HEK293T (cell line): ENCODE data around the gene C5orf34.

Experiments used
- CTCF ChIA-PET: fragments of 350-600 bp; formaldehyde crosslinking; extraction: SDS; loops from one replicate; lab custom pipeline; 2021; ENCODE audit warnings: antibody characterized with exemption, inconsistent platforms; lab: Yijun Ruan, JAX
- POLR2A ChIA-PET: fragments of 350-600 bp; formaldehyde crosslinking; extraction: SDS; loops from one replicate; lab custom pipeline; 2020; ENCODE audit warnings: antibody characterized with exemption, inconsistent platforms; lab: Yijun Ruan, JAX
- DNase-seq: peaks from one replicate; pipeline ENCODE4 v3.0.0; 2012; ENCODE audit warnings: mixed read lengths; ENCODE audit errors: extremely low spot score
- ARNT ChIP-seq: fragments of 450-650 bp; IDR thresholded peaks from 2 replicates; pipeline ENCODE4 v1.6.1; 2017; ENCODE audit warnings: mild to moderate bottlenecking
- BHLHE40 ChIP-seq: fragments of 450-650 bp; IDR thresholded peaks from 2 replicates; pipeline ENCODE4 v1.6.1; 2016; ENCODE audit warnings: mild to moderate bottlenecking, moderate library complexity, borderline replicate concordance
- CTBP1 ChIP-seq: fragments of 450-650 bp; IDR thresholded peaks from 2 replicates; pipeline ENCODE4 v1.6.1; 2016; ENCODE audit warnings: borderline replicate concordance
- ELF4 ChIP-seq: fragments of 450-650 bp; IDR thresholded peaks from 2 replicates; pipeline ENCODE4 v1.6.1; 2017; ENCODE audit warnings: antibody characterized with exemption
- FOXA1 ChIP-seq: fragments of 450-650 bp; IDR thresholded peaks from 2 replicates; pipeline ENCODE4 v1.6.1; 2016; ENCODE audit warnings: mild to moderate bottlenecking
- FOXK2 ChIP-seq: fragments of 450-650 bp; IDR thresholded peaks from 2 replicates; pipeline ENCODE4 v1.6.1; 2016; ENCODE audit warnings: mild to moderate bottlenecking
- FOXM1 ChIP-seq: fragments of 450-650 bp; IDR thresholded peaks from 2 replicates; pipeline ENCODE4 v1.6.1; 2017; ENCODE audit warnings: mild to moderate bottlenecking, borderline replicate concordance
- HDGF ChIP-seq: fragments of 450-650 bp; IDR thresholded peaks from 2 replicates; pipeline ENCODE4 v1.6.1; 2017; ENCODE audit warnings: antibody characterized with exemption, borderline replicate concordance
- L3MBTL2 ChIP-seq: fragments of 450-650 bp; conservative IDR thresholded peaks from 2 replicates; pipeline ENCODE4 v1.6.1; 2016; ENCODE audit warnings: mild to moderate bottlenecking
- LEF1 ChIP-seq: fragments of 450-650 bp; IDR thresholded peaks from 2 replicates; pipeline ENCODE4 v1.6.1; 2017; ENCODE audit warnings: mild to moderate bottlenecking, borderline replicate concordance
- NFRKB ChIP-seq: fragments of 450-650 bp; IDR thresholded peaks from 2 replicates; pipeline ENCODE4 v1.6.1; 2016; ENCODE audit warnings: mild to moderate bottlenecking, moderate library complexity
- SP1 ChIP-seq: fragments of 450-650 bp; IDR thresholded peaks from 2 replicates; pipeline ENCODE4 v1.6.1; 2017
- SUZ12 ChIP-seq: fragments of 450-650 bp; IDR thresholded peaks from 2 replicates; pipeline ENCODE4 v1.6.1; 2016; ENCODE audit warnings: mild to moderate bottlenecking
- TARDBP ChIP-seq: fragments of 450-650 bp; IDR thresholded peaks from 2 replicates; pipeline ENCODE4 v1.6.1; 2016
- ZNF384 ChIP-seq: fragments of 450-650 bp; IDR thresholded peaks from 2 replicates; pipeline ENCODE4 v1.6.1; 2016
- TF ChIP-seq, protein P1 (sequence below): fragments of 450-650 bp; IDR thresholded peaks from 2 replicates; pipeline ENCODE4 v1.6.1; 2016

The C5orf34 gene

DNA sequence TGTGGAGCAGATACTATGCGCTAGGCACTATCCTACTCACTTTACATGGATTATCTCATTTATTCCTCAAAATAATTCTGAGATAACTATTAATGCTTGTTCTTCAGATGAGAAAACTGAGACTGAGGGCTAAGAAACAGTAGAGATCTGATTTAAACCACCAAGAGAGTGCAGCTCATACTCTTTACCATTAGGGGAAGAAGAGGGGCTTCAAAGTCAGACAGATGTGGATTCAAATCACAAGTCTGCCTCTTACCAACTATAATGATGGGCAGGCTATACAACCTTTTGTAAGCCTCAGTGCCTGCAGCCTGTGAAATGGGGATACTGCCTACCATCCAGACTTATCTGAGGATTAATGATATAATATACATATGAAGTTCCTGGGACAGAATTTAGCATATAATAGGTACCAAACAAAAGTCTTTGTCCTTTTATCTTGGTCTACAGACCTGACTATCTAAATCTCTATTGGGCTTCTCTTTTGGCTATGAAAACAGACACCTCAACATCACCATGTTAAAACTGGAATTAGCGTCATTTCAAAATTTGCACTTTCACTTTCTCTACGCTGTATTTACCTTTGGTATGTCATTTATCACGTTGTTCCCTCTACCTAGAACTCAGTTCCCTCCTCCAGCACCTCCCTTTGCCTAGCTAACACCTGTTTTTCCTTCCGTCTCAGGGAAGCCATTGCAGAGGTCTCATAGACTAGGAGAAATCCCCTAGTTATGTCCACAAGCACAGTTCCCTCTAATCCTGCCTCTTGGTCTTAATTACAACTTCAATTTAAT is 17.4 kb downstream of the C5orf34 start:
- no peak for DNase-seq
- TF ChIP-seq TARDBP (no peak), FOXA1 (no peak), FOXK2 (no peak), ARNT (no peak), LEF1 (no peak)
- ChIA-PET CTCF (no interaction called here), POLR2A (interaction anchor here (1.2 to 5.9 kb wide), 3 partner anchors 13 to 18 kb away, joined by 3 to 35 read pairs (median 7); partner anchors contain the start of genes C5orf34 and TMEM267)

DNA sequence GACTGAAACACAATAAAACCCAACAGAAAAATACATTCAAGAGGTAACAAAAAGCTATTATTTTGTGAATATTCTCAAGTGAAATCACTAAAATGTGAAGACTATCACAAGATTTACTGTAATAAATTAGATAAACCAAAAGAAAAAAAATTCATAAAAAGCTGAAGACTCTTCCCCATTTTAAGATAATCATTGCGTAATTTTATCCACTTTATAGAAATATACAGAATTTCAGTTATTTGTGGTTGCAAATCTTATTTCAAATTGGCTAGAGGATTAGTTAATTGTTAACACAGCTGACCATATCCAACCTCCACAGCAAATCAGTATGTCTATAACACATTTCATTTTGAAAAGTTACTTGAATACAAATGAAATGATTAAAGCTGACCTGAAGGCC is 23.6 kb downstream of the C5orf34 start:
- ChIA-PET CTCF (no interaction called here), POLR2A (interaction anchor here (2.1 kb wide), 1 partner anchor 7 kb away, joined by 13 read pairs; the partner anchor contains the start of gene TMEM267)
- no peak for DNase-seq
- no peak for TF ChIP-seq FOXM1
- TF ChIP-seq NFRKB: no peak
- no peak for TF ChIP-seq ARNT
- no peak for TF ChIP-seq HDGF
- TF ChIP-seq, protein P1, sequence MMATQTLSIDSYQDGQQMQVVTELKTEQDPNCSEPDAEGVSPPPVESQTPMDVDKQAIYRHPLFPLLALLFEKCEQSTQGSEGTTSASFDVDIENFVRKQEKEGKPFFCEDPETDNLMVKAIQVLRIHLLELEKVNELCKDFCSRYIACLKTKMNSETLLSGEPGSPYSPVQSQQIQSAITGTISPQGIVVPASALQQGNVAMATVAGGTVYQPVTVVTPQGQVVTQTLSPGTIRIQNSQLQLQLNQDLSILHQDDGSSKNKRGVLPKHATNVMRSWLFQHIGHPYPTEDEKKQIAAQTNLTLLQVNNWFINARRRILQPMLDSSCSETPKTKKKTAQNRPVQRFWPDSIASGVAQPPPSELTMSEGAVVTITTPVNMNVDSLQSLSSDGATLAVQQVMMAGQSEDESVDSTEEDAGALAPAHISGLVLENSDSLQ: no peak
- TF ChIP-seq SUZ12: no peak
- no peak for TF ChIP-seq ZNF384
- TF ChIP-seq CTBP1: no peak
- TF ChIP-seq BHLHE40: no peak
- no peak for TF ChIP-seq FOXK2
- no peak for TF ChIP-seq TARDBP
- TF ChIP-seq L3MBTL2: no peak
- TF ChIP-seq ELF4: no peak
- TF ChIP-seq LEF1: no peak
- no peak for TF ChIP-seq SP1
- no peak for TF ChIP-seq FOXA1

DNA sequence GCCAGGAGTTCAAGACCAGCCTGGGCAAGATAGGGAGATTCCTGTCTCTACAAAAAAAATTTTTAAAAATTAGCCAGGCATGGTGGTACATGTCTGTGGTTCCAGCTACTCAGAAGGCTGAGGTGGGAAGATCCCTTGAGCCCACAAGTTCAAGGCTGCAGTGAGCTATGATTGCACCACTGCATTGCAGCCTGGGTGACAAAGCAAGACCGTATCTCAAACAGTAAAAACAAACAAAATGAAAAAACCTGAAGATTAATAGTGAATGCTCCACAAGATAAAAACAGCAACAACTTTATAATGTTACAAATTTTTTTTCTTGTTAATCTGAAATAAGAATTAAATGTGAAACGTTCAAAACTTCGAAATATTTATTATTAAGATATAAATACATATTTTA is 28.6 kb downstream of the C5orf34 start:
- ChIA-PET CTCF (no interaction called here), POLR2A (interaction anchor here (3.2 kb wide), 1 partner anchor 11 kb away, joined by 35 read pairs; no protein-coding TSS in a partner anchor)
- no peak for DNase-seq
- TF ChIP-seq ARNT: no peak
- TF ChIP-seq, protein P1: no peak
- no peak for TF ChIP-seq ELF4
- TF ChIP-seq FOXM1: no peak
- TF ChIP-seq HDGF: no peak
- TF ChIP-seq BHLHE40: no peak
- no peak for TF ChIP-seq SP1
- TF ChIP-seq SUZ12: no peak
- TF ChIP-seq NFRKB: no peak
- no peak for TF ChIP-seq TARDBP

DNA sequence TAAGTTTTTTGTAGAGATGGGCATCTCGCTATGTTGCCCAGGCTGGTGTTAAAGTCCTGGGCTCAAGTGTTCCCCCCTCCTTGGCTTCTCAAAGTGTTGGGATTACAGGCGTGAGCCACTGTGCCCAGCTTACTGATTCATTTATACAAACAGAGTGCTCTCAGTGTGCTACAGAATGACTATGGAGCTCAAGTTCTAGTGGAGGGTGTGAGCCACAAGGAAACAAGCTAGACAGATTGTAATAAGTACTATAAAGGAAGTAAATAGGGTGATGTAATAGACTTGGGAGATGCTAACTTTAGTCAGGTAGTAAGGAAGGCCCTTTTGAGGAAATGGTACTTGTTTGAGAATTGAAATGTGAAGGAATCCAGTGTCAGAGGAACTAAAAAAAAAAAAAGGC is 29.5 kb downstream of the C5orf34 start:
- ChIA-PET CTCF (interaction anchor here (2.7 kb wide), 1 partner anchor 97 kb away, joined by 16 read pairs; no protein-coding TSS in a partner anchor), POLR2A (interaction anchor here (2.1 to 3.2 kb wide), 4 partner anchors 12 to 146 kb away, joined by 7 to 47 read pairs (median 24); partner anchors contain the start of gene C5orf34)
- TF ChIP-seq, protein P1: no peak
- TF ChIP-seq FOXM1: no peak
- no peak for TF ChIP-seq ELF4
- no peak for TF ChIP-seq ZNF384
- no peak for TF ChIP-seq ARNT
- no peak for TF ChIP-seq BHLHE40
- no peak for TF ChIP-seq TARDBP
- TF ChIP-seq CTBP1: no peak
- TF ChIP-seq SP1: no peak
- TF ChIP-seq L3MBTL2: no peak
- no peak for TF ChIP-seq HDGF
- TF ChIP-seq FOXA1: no peak
- TF ChIP-seq SUZ12: no peak
- no peak for TF ChIP-seq LEF1
- TF ChIP-seq FOXK2: no peak
- TF ChIP-seq NFRKB: no peak
- no peak for DNase-seq

DNA sequence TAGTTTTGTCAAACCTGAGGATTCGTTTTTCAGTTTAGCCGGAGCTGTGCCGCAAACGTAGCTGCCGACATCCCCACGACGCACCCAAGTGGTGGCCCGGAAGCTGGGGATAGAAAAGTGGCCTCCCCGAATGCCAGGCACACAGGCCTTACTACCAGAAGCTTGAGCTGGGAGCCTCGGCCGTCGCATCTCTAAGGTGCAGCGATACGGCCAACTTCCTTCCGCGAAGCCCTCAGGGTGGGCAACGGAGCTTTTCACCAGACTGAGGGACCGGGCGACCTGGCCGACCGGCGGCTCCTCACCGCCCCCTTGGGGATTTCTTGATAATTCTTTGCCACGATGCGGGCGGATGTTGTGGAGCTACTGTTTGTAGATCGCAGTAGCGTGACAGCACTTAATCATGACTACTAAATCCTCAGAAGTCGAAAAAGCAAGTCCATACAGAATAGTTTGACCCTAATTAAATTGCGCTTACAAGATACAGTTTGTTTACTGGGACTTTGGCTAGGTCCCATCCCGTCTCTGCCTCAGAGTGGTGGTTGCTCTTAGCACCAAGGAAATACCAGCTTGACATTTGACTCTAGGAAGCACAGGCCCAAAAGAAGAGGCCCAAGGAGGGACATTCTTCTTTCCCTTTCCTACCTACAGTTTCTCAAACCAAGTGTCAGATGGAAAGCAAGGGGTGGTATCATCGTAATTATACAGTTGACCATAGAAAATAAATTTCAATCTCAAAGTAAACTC is 30.7 kb downstream of the C5orf34 start:
- TF ChIP-seq L3MBTL2 (peak; percentile 63), SUZ12 (no peak), LEF1 (no peak), FOXA1 (no peak)
- TF ChIP-seq, protein P1: peak; percentile 72
- peak; percentile 80 for DNase-seq
- ChIA-PET POLR2A (interaction anchor here (0.6 to 3.2 kb wide), 49 partner anchors 8 to 1337 kb away, joined by 3 to 47 read pairs (median 6); partner anchors contain the start of genes C5orf34, CCL28, HMGCS1 and NIM1K), CTCF (interaction anchor here (0.6 to 2.7 kb wide), 12 partner anchors 8 to 564 kb away, joined by 3 to 16 read pairs (median 3); partner anchors contain the start of gene HMGCS1)
